Endothelial cell of umbilical vein (primary cell): ENCODE data around the gene SLC23A3. TPM values are rescaled to one million over a fixed set of nuclear protein-coding genes. Genes with fewer than 3 reads are reported as not detected.

ENCODE experiments used
- BruUV-seq: library from RNA; stranded (reverse); fragments of 400-500 nt; replicated peaks from 2 replicates; lab custom pipeline; 2021; lab: Mats Ljungman, UMichigan
- CTCF ChIA-PET: fragments of 300-600, 350-600 bp; sonication (Branson Sonifier 250); formaldehyde crosslinking; loops from one replicate; lab custom pipeline; 2021; ENCODE audit warnings: antibody characterized with exemption, inconsistent platforms; lab: Charles Lee
- POLR2A ChIA-PET: fragments of 300-600, 350-600 bp; sonication (Branson Sonifier 250); formaldehyde crosslinking; loops from one replicate; lab custom pipeline; 2021; ENCODE audit warnings: antibody characterized with exemption, inconsistent platforms; lab: Charles Lee
- DNase-seq: peaks from one replicate; pipeline ENCODE4 v3.0.0-alpha.2; 2011; ENCODE audit warnings: low read depth, low spot score
- FAIRE-seq: peaks from 2 replicates; lab custom pipeline; 2011; peaks lifted over from hg19 to GRCh38; lab: Jason Lieb, UNC
- H2AFZ ChIP-seq: 2 replicates; pipeline ENCODE4 v1.6.0; 2012; ENCODE audit warnings: low read depth, low read length, control low read depth, inconsistent platforms
- H3K27ac ChIP-seq: 2 replicates; pipeline ENCODE4 v1.5.1; 2011; ENCODE audit warnings: low read depth, mild to moderate bottlenecking, control low read depth, low read length, moderate library complexity; ENCODE audit not compliant: insufficient read depth
- H3K27me3 ChIP-seq, 2 experiments: 2 replicates each; pipeline versions ENCODE4 v1.6.0 to v1.6.1; 2011; ENCODE audit warnings: low read length in 2 of 2, mixed read lengths in 1 of 2; ENCODE audit not compliant: control insufficient read depth in 2 of 2, insufficient read depth in 2 of 2
- H3K36me3 ChIP-seq, 2 experiments: 2 replicates in 1 of 2; 3 replicates in 1 of 2; pipeline ENCODE4 v1.5.1; 2011; ENCODE audit warnings: low read length in 2 of 2, mild to moderate bottlenecking in 1 of 2, moderate library complexity in 1 of 2; ENCODE audit not compliant: control insufficient read depth in 2 of 2, insufficient read depth in 2 of 2; ENCODE audit errors: extremely low read depth in 1 of 2
- H3K4me1 ChIP-seq: 3 replicates; pipeline ENCODE4 v1.5.1; 2011; ENCODE audit warnings: mild to moderate bottlenecking, low read length; ENCODE audit not compliant: control insufficient read depth, insufficient read depth; ENCODE audit errors: extremely low read depth
- H3K4me2 ChIP-seq: 2 replicates; pipeline ENCODE4 v1.6.1; 2011; ENCODE audit warnings: low read length, control low read depth, mixed read lengths; ENCODE audit not compliant: insufficient read depth
- H3K4me3 ChIP-seq, 3 experiments: fragments of 200-600 bp in 1 of 3; sonication (generic), shearing (Covaris generic) in 1 of 3; replicated peaks in 1 of 3; 2 replicates each; pipeline ENCODE4 v1.5.1; 2011 to 2016; ENCODE audit warnings: control low read depth in 3 of 3, low read length in 3 of 3, mild to moderate bottlenecking in 2 of 3, inconsistent platforms in 1 of 3, low read depth in 1 of 3, moderate library complexity in 1 of 3; ENCODE audit not compliant: insufficient read depth in 1 of 3
- H3K79me2 ChIP-seq: 2 replicates; pipeline ENCODE4 v1.6.0; 2012; ENCODE audit warnings: low read length, inconsistent platforms; ENCODE audit not compliant: control insufficient read depth, insufficient read depth
- H3K9ac ChIP-seq: replicated peaks from 2 replicates; pipeline ENCODE3; 2011; ENCODE audit warnings: low read length, control low read depth; ENCODE audit not compliant: insufficient read depth; ENCODE audit errors: extremely low read depth
- H3K9me1 ChIP-seq: replicated peaks from 3 replicates; pipeline ENCODE4 v1.6.0; 2011; ENCODE audit warnings: mild to moderate bottlenecking, low read length; ENCODE audit not compliant: control insufficient read depth, insufficient read depth; ENCODE audit errors: extremely low read depth
- H3K9me3 ChIP-seq: replicated peaks from 2 replicates; pipeline ENCODE4 v1.5.1; 2012; ENCODE audit warnings: low read length, inconsistent platforms; ENCODE audit not compliant: control insufficient read depth, insufficient read depth
- H4K20me1 ChIP-seq: replicated peaks from 2 replicates; pipeline ENCODE3; 2011; ENCODE audit warnings: mild to moderate bottlenecking, low read length; ENCODE audit not compliant: control insufficient read depth, insufficient read depth; ENCODE audit errors: extremely low read depth
- CTCF ChIP-seq, 2 donors: IDR thresholded peaks; 1 replicate in 1 of 2; 2 replicates in 1 of 2; pipeline ENCODE4 v1.5.1; 2011; ENCODE audit warnings: low read length in 2 of 2, mild to moderate bottlenecking in 2 of 2, moderate library complexity in 2 of 2, control low read depth in 1 of 2, inconsistent platforms in 1 of 2, low read depth in 1 of 2; ENCODE audit not compliant: insufficient read depth in 1 of 2; ENCODE audit errors: extremely low read depth in 1 of 2
- EZH2 ChIP-seq: IDR thresholded peaks from 2 replicates; pipeline ENCODE4 v1.6.1; 2012; ENCODE audit warnings: borderline replicate concordance, low read depth, mild to moderate bottlenecking, moderate library complexity, low read length, inconsistent platforms; ENCODE audit not compliant: severe bottlenecking
- FOS ChIP-seq: IDR thresholded peaks from 2 replicates; pipeline ENCODE4 v1.6.1; 2011; ENCODE audit warnings: mild to moderate bottlenecking, low read length, moderate library complexity, borderline replicate concordance; ENCODE audit not compliant: insufficient read depth
- GATA2 ChIP-seq: IDR thresholded peaks from 2 replicates; pipeline ENCODE4 v1.7.0; 2011; ENCODE audit warnings: low read depth, mild to moderate bottlenecking, moderate library complexity, mixed read lengths, low read length; ENCODE audit not compliant: insufficient read length, insufficient read depth
- JUN ChIP-seq: IDR thresholded peaks from 2 replicates; pipeline ENCODE4 v1.6.1; 2011; ENCODE audit warnings: borderline replicate concordance, low read depth; ENCODE audit not compliant: insufficient read length, insufficient read depth
- MYC ChIP-seq: IDR thresholded peaks from one replicate; pipeline ENCODE4 v1.6.1; 2011; ENCODE audit warnings: mild to moderate bottlenecking, low read depth, low read length
- POLR2A ChIP-seq: IDR thresholded peaks from 2 replicates; pipeline ENCODE4 v1.6.1; 2012; ENCODE audit warnings: low read depth, mild to moderate bottlenecking, control low read depth, low read length
- POLR2AphosphoS5 ChIP-seq: IDR thresholded peaks from 2 replicates; pipeline ENCODE4 v1.6.1; 2012; ENCODE audit warnings: low read depth, mild to moderate bottlenecking, control low read depth, low read length, moderate library complexity; ENCODE audit not compliant: insufficient read depth
- dilution Hi-C: fragments of 300-500 bp; cut with MboI; formaldehyde crosslinking; loops from one replicate; pipeline ENCODE4 v1.15.0; 2019; ENCODE audit warnings: low sequenced_read_pairs; ENCODE audit not compliant: extremely low pct_ligation_motif_present
- intact Hi-C: fragments of 100-400 bp; cut with micrococcal nuclease; formaldehyde crosslinking; loops from one replicate; pipeline ENCODE4 v1.10.0; 2022
- polyA plus RNA-seq, 4 experiments: library from polyadenylated mRNA; depleted of rRNA in 3 of 4; stranded (reverse) in 3 of 4; unstranded in 1 of 4; fragments of >200 nt; gene quantifications; 2 replicates each; pipeline versions ENCODE4 v1.2.1 to v1.2.3, GENCODE V29; 2011 to 2012; ENCODE audit warnings: missing spikeins in 1 of 4
- total RNA-seq: library from RNA; stranded (reverse); gene quantifications from 2 replicates; pipeline ENCODE4 v1.2.3, GENCODE V29; 2021
- TF ChIP-seq, protein P1 (sequence below): IDR thresholded peaks from 2 replicates; pipeline ENCODE4 v1.6.1; 2011; ENCODE audit not compliant: insufficient read depth, insufficient read length

The SLC23A3 gene
- total and polyA plus RNA-seq, 2 donors (not counting 3 experiments of a cell fraction or from before 2014, with no cell fraction given): 2.7 to 7.1 TPM

GRCh38 chr2:219184121-219184520 lies 14.3 kb upstream of the SLC23A3 start:
- Histone ChIP-seq H3K9ac (no peak overlapping the region), H3K4me3 (no peak overlapping the region), H3K9me1 (no peaks in the 10 kb centered on the region), H4K20me1 (no peaks in the 10 kb centered on the region), H3K4me1 (peaks cover 4% of the 10 kb centered on the region), H3K9me3 (no peaks in the 10 kb centered on the region), H3K36me3 (peaks cover 15 to 39% of the 10 kb centered on the region in 2 experiments), H2AFZ (no peak overlapping the region), H3K27me3 (no peaks in the 10 kb centered on the region), H3K4me2 (no peak overlapping the region), H3K79me2 (peaks cover 9% of the 10 kb centered on the region), H3K27ac (no peak overlapping the region)
- ChIA-PET CTCF (interaction anchor here (0.7 kb wide), 1 partner anchor 204 kb away, joined by 3 read pairs; no protein-coding TSS in a partner anchor), POLR2A (no interaction called here)
- dilution Hi-C loops: no loop called here
- no TSS peak for BruUV-seq
- FAIRE-seq (no peak), DNase-seq (no peak)
- intact Hi-C loops: no loop called here
- TF ChIP-seq GATA2: no peak
- TF ChIP-seq MYC: no peak
- TF ChIP-seq, protein P1, sequence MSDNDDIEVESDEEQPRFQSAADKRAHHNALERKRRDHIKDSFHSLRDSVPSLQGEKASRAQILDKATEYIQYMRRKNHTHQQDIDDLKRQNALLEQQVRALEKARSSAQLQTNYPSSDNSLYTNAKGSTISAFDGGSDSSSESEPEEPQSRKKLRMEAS: no peak
- TF ChIP-seq POLR2A: no peak
- no peak for TF ChIP-seq CTCF (IDR thresholded peaks at IDR 0.05; ENCODE audit: extremely low read depth in 1 of 2, insufficient read depth in 1 of 2, low read depth in 1 of 2, low read length in 2 of 2)
- no peak for TF ChIP-seq POLR2AphosphoS5
- no peak for TF ChIP-seq FOS
- TF ChIP-seq JUN: no peak
- no peak for TF ChIP-seq EZH2
